Right lobe of liver (tissue), 4 donors: ENCODE results near the gene KCNJ2.

Experiments
- POLR2A ChIP-seq: fragments of 450-650 bp; IDR thresholded peaks from one replicate; pipeline ENCODE4 v1.6.1; 2017; ENCODE audit warnings: antibody characterized with exemption, mild to moderate bottlenecking
- TF ChIP-seq, protein P1 (sequence below), 4 donors: fragments of 200-600 bp in 3 of 4; fragments of 450-650 bp in 1 of 4; IDR thresholded peaks; one replicate each; pipeline versions ENCODE4 v1.5.1 to v1.8.0; 2016 to 2022; ENCODE audit warnings: antibody characterized with exemption in 4 of 4, mild to moderate bottlenecking in 2 of 4
- donor health status: DM: no; HTN: no; CAD: no.
- donor health status: DM: no; HTN: no; CAD: no.
- donor health status: DM: no; HTN: yes; CAD: no.

DNA sequence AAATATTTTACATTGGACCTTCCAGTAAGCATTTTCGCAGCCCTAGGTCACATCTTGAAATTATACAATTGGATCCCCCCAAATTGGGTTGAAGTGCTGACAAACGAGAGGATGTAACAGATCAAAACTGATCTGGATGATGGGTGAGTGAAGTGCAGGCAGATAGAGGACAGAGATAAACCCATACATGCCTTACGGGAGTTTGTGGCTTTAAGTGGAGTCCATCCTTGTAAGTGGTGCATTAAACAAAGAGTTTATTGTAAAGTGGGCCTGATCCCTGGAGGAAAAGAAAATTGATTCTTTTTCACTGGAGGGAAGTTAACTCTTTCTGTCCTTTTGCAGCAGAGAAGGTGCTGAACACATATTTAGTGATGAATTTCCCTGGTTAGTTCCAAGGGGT lies 39.0 kb upstream of the KCNJ2 start:
- TF ChIP-seq, protein P1, sequence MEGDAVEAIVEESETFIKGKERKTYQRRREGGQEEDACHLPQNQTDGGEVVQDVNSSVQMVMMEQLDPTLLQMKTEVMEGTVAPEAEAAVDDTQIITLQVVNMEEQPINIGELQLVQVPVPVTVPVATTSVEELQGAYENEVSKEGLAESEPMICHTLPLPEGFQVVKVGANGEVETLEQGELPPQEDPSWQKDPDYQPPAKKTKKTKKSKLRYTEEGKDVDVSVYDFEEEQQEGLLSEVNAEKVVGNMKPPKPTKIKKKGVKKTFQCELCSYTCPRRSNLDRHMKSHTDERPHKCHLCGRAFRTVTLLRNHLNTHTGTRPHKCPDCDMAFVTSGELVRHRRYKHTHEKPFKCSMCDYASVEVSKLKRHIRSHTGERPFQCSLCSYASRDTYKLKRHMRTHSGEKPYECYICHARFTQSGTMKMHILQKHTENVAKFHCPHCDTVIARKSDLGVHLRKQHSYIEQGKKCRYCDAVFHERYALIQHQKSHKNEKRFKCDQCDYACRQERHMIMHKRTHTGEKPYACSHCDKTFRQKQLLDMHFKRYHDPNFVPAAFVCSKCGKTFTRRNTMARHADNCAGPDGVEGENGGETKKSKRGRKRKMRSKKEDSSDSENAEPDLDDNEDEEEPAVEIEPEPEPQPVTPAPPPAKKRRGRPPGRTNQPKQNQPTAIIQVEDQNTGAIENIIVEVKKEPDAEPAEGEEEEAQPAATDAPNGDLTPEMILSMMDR (IDR thresholded peaks at IDR 0.05), result no peak
- no peak for TF ChIP-seq POLR2A
